ENCODE measurements around the gene MUC13. TPM values are rescaled to one million over a fixed set of nuclear protein-coding genes. Genes with fewer than 3 reads are reported as not detected.

The MUC13 gene
- total RNA-seq, 2 donors from 2014 or later = 0.66 to 1.6 TPM

Other genes starting within 250 kb of the MUC13 start
- 10 to 100 TPM in 1 of 2 donors, 1 to 10 TPM in 1; 6.5 to 12.5 TPM for gene UMPS, start 204.3 kb downstream of the MUC13 start, total RNA-seq
- gene ITGB5, start 47.4 kb downstream of the MUC13 start, total RNA-seq = 10 to 100 TPM; 73.5 to 88.7 TPM
- gene HEG1, start 121.2 kb upstream of the MUC13 start, total RNA-seq = 10 to 100 TPM; 45.7 to 46.1 TPM

Measured in body of pancreas (tissue), 2 donors.